HG03432 (cell line): Measurements from ENCODE around the gene MOCOS.

Source experiments
- ATAC-seq: cut with Tn5 transposase; IDR thresholded peaks from one replicate; pipeline ENCODE4 v1.9.1; 2021; ENCODE audit warnings: mild to moderate bottlenecking, moderate library complexity; ENCODE audit not compliant: unreplicated experiment

The MOCOS gene

DNA sequence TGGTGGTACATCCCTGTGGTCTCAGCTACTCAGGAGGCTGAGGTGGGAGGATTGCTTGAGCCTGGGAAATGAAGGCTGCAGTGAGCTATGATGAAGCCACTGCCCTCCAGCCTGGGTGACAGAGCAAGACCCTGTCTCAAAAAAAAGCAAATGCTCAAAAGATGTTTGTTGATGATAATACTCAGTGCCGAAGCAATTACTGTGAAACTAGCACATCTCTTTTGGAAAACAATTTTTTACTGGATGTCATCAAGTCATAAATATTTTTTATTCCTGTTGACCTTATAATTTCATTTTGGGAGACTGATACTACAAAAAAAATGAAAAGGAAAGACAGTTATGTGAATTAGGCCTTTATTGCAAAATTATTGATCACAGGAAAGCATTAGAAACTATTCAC lies 75.7 kb downstream of the MOCOS start:
- ATAC-seq, result no peak

- no peak for ATAC-seq
Observed at GRCh38 chr18:36264283-36264682, 77.0 kb downstream of the MOCOS start.

DNA sequence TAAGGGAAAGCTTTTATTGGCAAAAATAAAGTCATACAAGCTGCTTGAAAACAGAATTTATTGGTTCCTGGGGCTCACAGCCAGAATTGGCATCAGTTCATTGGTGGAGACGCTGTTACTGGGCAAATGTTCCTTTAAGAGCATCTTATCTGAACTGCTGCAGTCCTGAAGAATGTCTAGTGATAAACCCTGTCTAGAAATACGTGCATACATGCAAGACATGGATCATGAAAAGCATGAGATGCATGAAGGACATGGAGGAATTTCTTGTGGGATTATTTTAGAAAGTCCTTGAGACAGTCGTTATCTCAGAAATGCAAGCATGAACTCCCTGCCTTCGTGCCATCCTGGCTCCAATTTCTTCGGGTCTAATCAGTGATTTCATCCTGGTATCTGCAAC lies 77.7 kb downstream of the MOCOS start:
- ATAC-seq, result no peak

GRCh38 chr18:36269157-36269556 lies 81.9 kb downstream of the MOCOS start:
- ATAC-seq, result no peak

DNA sequence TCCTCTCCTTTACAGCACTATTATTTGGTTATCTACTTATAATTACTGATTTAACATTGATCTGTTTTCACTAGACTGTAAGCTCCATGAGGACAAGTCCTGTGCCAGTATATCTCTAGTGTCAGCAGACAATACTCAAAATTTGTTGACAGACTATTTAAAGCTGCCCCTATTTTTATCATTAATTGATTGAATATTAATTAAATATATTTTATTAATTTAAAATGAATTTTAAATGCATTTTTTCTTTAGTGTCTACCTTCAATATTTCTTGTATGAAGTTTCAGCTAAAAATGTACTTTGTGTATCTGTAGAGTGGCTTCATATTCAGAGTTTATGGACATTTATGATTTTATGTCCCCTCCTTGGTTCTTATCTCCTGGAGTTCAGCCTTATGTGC lies 83.9 kb downstream of the MOCOS start:
- ATAC-seq, result no peak

- no peak for ATAC-seq
Observed at GRCh38 chr18:36273347-36273746, 86.0 kb downstream of the MOCOS start.

DNA sequence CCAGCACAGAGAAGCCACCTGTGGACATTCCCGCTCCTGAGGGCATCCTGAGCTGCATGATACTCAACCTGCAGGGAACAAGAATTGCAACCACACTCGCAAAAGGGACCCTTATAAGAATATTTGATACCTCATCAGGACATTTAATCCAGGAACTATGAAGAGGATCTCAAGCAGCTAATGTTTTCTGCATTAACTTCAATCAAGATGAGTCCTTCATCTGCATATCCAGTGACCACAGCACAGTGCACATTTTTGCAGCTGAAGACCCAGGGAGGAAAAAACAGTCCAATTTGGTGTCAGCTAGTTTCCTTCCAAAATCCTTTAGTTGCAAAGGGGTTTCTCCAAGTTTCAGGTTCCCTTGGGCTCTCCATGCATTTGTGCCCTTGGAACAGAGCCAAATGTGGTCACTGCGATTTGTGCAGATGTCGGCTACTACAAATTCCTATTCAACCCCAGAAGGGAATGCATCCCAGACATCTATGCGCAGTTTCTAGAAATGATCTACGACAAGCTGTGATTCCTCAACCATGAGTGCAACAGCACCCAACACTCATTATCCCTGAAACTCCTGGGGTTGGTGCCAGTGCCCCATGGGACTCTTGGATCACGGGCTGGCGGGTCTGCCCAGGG lies 86.9 kb downstream of the MOCOS start:
- no peak for ATAC-seq

GRCh38 chr18:36275561-36275960 lies 88.3 kb downstream of the MOCOS start:
- no peak for ATAC-seq

DNA sequence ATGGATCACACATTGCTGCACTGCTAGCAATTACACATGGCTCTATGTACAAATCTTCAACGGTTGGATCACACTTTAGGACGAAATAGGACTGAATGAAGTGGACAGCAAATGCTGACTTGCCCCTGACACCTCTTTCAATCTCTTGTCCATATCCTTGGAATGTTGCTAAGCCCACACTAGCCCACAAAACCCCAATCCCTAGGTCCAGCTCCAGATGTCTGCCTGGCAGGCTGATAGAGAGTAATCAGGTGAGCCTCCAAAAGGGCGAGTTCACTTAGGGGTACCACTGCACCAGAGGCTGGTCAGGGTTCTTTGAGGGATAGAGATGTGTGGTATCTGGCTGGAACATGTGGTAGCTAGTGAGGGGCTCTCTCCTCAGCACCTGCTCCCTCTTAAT lies 91.7 kb downstream of the MOCOS start:
- ATAC-seq, result no peak

- no peak for ATAC-seq
Observed at GRCh38 chr18:36281936-36282335, 94.6 kb downstream of the MOCOS start.

- no peak for ATAC-seq
Observed at GRCh38 chr18:36283448-36283847, 96.2 kb downstream of the MOCOS start.

DNA sequence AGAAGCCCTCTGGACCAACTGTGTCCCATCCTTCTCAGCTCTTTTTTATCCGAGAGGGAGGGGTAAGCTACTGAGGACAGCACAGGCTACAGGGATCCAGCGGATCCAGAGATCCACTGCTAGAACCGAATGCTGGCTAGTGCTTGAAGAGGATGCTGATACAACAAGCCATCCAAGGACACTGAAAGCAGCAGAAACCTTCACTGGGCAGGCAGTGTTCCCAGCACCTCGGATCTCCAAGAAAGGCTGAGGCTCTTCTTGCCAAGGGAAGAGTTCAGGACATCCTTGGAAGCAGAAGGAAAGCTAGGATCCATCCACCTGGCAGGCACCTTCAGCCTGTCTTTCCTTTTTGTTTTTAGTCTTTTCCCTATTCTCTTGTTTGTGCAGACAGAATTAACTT lies 97.0 kb downstream of the MOCOS start:
- ATAC-seq, result no peak

- peak; percentile 52 for ATAC-seq
Observed at GRCh38 chr18:36284671-36285295, 97.5 kb downstream of the MOCOS start.

DNA sequence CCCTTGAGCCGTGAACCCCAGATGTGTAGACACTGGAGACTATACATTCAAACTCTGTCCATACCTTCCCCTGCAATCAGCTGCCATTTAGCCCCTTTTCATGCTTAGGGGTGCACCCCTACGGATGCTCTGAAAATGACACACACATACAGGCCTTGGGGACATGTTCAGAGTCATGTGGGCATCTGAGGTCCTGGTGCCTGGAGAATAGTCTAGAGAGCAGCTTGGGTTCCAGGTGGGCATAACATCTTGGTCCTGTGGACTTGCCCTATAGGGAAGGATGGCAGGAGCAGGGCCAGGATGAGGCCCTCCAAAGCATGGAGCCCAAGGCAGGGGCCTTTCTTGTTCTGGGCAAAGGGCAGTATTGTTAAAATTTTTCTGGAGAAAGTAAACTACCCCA lies 100.4 kb downstream of the MOCOS start:
- no peak for ATAC-seq

DNA sequence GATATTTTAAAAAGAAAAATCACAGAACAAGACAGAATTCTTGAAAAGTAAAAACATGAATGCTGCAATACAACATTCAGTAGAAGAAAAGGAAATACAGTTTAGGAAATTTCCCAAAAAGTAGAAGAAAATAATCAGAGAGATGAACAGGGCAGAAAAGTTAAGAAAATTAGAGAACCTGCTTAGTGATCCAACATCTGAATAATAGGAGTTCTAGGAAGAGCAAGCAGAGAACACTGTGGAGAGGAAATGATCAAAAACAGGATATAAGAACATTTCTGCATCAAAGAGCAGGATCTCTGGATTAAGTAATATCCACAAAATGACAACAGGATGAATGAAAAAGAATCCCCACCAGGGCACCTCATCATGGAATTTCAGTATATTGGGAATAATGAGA lies 101.4 kb downstream of the MOCOS start:
- no peak for ATAC-seq

GRCh38 chr18:36294031-36294430 lies 106.7 kb downstream of the MOCOS start:
- no peak for ATAC-seq

GRCh38 chr18:36295214-36295613 lies 107.9 kb downstream of the MOCOS start:
- no peak for ATAC-seq

- ATAC-seq, result no peak
Observed at GRCh38 chr18:36295880-36296301, 108.6 kb downstream of the MOCOS start.

GRCh38 chr18:36296650-36297416 lies 109.5 kb downstream of the MOCOS start:
- ATAC-seq, result peak; percentile 23

DNA sequence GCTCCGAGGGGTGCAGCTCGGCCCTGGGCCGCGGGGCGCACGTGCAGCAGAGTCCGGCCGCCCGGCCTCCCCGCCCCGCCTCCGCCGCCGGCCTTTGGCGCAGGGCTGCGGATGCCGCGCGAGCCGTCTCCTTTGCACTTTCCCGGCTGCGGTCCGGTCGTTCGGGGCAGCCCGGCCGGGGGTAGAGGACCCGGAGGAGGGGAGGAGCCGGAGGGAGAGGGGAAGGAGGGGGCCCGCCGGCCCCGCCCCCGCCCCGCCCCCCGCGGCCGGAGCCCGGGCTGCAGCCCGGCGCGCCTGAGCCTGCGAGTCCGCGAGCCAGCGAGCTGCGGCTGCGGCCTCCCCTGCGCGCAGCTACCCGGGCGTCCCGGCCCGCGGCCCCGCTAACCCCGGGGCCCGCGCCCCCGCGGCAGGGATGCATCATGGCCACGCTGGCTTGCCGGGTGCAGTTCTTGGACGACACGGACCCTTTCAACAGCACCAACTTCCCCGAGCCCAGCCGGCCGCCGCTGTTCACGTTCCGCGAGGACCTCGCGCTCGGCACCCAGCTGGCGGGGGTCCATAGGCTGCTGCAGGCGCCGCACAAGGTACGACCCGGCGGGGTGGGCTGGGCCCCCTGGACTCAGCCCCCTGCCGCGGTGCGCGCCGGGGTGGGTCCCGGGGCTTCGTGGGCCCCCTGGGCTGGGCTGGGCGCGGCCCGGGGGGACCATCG lies 110.3 kb downstream of the MOCOS start, which contains the start of gene FHOD3:
FHOD3 (plus strand) TSS at position 297 of the 709 bp plus-strand sequence; CDS start at position 420, 123 bp downstream.
- ATAC-seq, result peak; percentile 72

- peak; percentile 39 for ATAC-seq
Observed at GRCh38 chr18:36298126-36298741, 110.9 kb downstream of the MOCOS start.
